ENCODE data around the gene HIBCH. TPM values are rescaled to one million over a fixed set of nuclear protein-coding genes. Genes with fewer than 3 reads are reported as not detected.

Gene HIBCH
- total and polyA plus RNA-seq, 2 of the 4 experiments (the other 2 are of a cell fraction), result 8.8 to 11.9 TPM

GRCh38 chr2:190185380-190185779, 134.2 kb downstream of the HIBCH start:
- H3K18ac ChIP-seq (ENCODE audit: low read depth, low read length), result no peak overlapping the region
- no peaks in the 10 kb centered on the region for H4K20me1 ChIP-seq (ENCODE audit: insufficient read depth, low read length)
- ATAC-seq (ENCODE audit: low read depth) (no peak), DNase-seq (no peak)
- H3K4me2 ChIP-seq (ENCODE audit: low read depth, low read length), result no peak overlapping the region
- H4K5ac ChIP-seq (ENCODE audit: low read depth, low read length), result no peak overlapping the region
- H2BK5ac ChIP-seq (ENCODE audit: low read depth, low read length, poor library complexity, severe bottlenecking), result no peak overlapping the region
- no peak overlapping the region for H3K27ac ChIP-seq (ENCODE audit: insufficient read depth, low read length)
- ChIA-PET POLR2A (ENCODE audit: unreplicated experiment) (no interaction called here), CTCF (no interaction called here)
- no peak overlapping the region for H4K91ac ChIP-seq (ENCODE audit: insufficient read depth, low read depth, low read length)
- no peaks in the 10 kb centered on the region for H3K4me1 ChIP-seq (ENCODE audit: control insufficient read depth, insufficient read depth, low read length)
- no peaks in the 10 kb centered on the region; the same call in 1 of the 2 replicates for H3K27me3 ChIP-seq (ENCODE audit: control insufficient read depth, insufficient read depth, low read length)
- no peak overlapping the region for H2BK120ac ChIP-seq (ENCODE audit: low read depth, low read length)
- H2AK5ac ChIP-seq (ENCODE audit: low read depth, low read length), result no peak overlapping the region
- H2BK15ac ChIP-seq (ENCODE audit: low read depth, low read length), result no peak overlapping the region
- in situ Hi-C loops (cut with MboI; ENCODE audit: low sequenced_read_pairs), result no loop called here
- no peaks in the 10 kb centered on the region for H3K79me1 ChIP-seq (ENCODE audit: low read depth in 1 of 2, low read length in 2 of 2)
- H3K4ac ChIP-seq (ENCODE audit: low read depth, low read length), result no peak overlapping the region
- H3K14ac ChIP-seq (replicated peaks; ENCODE audit: low read depth, low read length), result no peak overlapping the region
- intact Hi-C loops (cut with micrococcal nuclease), result no loop called here
- no peak overlapping the region for H3K4me3 ChIP-seq (ENCODE audit: insufficient read depth, low read depth, low read length)
- no peak overlapping the region for H3K23ac ChIP-seq (ENCODE audit: low read depth, low read length)
- H3K56ac ChIP-seq (ENCODE audit: extremely low read depth, insufficient read depth, low read length), result no peak overlapping the region
- WGBS, 2 experiments (ENCODE audit: extremely low coverage in 2 of 2, insufficient read length in 1 of 2), result no CpG with 5 or more reads among the region's 2 CpGs
- H3K9me3 ChIP-seq (ENCODE audit: control insufficient read depth, insufficient read depth, low read length), result no peaks in the 10 kb centered on the region
- no TSS peak for BruUV-seq (replicated peaks)
- no peak overlapping the region for H3K9ac ChIP-seq (ENCODE audit: low read depth, low read length)
- H2AK9ac ChIP-seq (replicated peaks; ENCODE audit: low read depth, low read length, poor library complexity), result no peak overlapping the region
- TF ChIP-seq MAZ (IDR thresholded peaks at IDR 0.05; ENCODE audit: borderline replicate concordance, low read depth, low read length), result no peak
- TF ChIP-seq NFE2L2 (IDR thresholded peaks at IDR 0.05; ENCODE audit: low read depth, low read length), result no peak
- no peak for TF ChIP-seq CEBPB (IDR thresholded peaks at IDR 0.05; ENCODE audit: low read depth, low read length)
- no peak for TF ChIP-seq RAD21 (IDR thresholded peaks at IDR 0.05; ENCODE audit: low read length)
- TF ChIP-seq MXI1 (IDR thresholded peaks at IDR 0.05; ENCODE audit: borderline replicate concordance, low read depth, low read length), result no peak
- TF ChIP-seq RFX5 (IDR thresholded peaks at IDR 0.05; ENCODE audit: low read depth, low read length), result no peak
- TF ChIP-seq SMC3 (IDR thresholded peaks at IDR 0.05; ENCODE audit: low read depth, low read length), result no peak
- no peak for TF ChIP-seq USF2 (IDR thresholded peaks at IDR 0.05; ENCODE audit: low read depth, low read length)
- no peak for TF ChIP-seq CTCF (conservative IDR thresholded peaks at IDR 0.05; ENCODE audit: low read depth, low read length)
- TF ChIP-seq CHD1 (IDR thresholded peaks at IDR 0.05; ENCODE audit: low read depth, low read length), result no peak
- TF ChIP-seq FOS (IDR thresholded peaks at IDR 0.05; ENCODE audit: low read depth, low read length), result no peak
- no peak for TF ChIP-seq BHLHE40 (IDR thresholded peaks at IDR 0.05; ENCODE audit: low read depth, low read length)
- no peak for TF ChIP-seq MAFK (IDR thresholded peaks at IDR 0.05; ENCODE audit: low read depth, low read length)
- no peak overlapping the region for H2AFZ ChIP-seq (replicated peaks; ENCODE audit: low read length, poor library complexity)
- no peaks in the 10 kb centered on the region for H3K9me1 ChIP-seq (ENCODE audit: insufficient read depth, low read length)
- no peaks in the 10 kb centered on the region for H3K36me3 ChIP-seq (ENCODE audit: control insufficient read depth, insufficient read depth, low read length)
- dilution Hi-C loops (cut with HindIII; ENCODE audit: low sequenced_read_pairs, unreplicated experiment), result no loop called here
- no peak overlapping the region for H2BK20ac ChIP-seq (ENCODE audit: low read depth, low read length)
- no peak overlapping the region for H4K8ac ChIP-seq (ENCODE audit: low read depth in 2 of 2, low read length in 2 of 2)
